Articular chondrocyte of knee joint (primary cell): ENCODE results near the gene GNG7. TPM values are rescaled to one million over a fixed set of nuclear protein-coding genes. Genes with fewer than 3 reads are reported as not detected.

ENCODE experiments used
- small RNA-seq: library from RNA; depleted of rRNA; stranded (forward); fragments of <200 nt; gene quantifications from one replicate; pipeline ENCODE3, GENCODE V24; 2012
- total RNA-seq: library from RNA; depleted of rRNA; stranded (reverse); fragments of >200 nt; gene quantifications from 2 replicates; pipeline ENCODE4 v1.2.3, GENCODE V29; 2012

Gene GNG7
- total RNA-seq: 0.76 and 0.78 TPM in 2 replicates

DNA sequence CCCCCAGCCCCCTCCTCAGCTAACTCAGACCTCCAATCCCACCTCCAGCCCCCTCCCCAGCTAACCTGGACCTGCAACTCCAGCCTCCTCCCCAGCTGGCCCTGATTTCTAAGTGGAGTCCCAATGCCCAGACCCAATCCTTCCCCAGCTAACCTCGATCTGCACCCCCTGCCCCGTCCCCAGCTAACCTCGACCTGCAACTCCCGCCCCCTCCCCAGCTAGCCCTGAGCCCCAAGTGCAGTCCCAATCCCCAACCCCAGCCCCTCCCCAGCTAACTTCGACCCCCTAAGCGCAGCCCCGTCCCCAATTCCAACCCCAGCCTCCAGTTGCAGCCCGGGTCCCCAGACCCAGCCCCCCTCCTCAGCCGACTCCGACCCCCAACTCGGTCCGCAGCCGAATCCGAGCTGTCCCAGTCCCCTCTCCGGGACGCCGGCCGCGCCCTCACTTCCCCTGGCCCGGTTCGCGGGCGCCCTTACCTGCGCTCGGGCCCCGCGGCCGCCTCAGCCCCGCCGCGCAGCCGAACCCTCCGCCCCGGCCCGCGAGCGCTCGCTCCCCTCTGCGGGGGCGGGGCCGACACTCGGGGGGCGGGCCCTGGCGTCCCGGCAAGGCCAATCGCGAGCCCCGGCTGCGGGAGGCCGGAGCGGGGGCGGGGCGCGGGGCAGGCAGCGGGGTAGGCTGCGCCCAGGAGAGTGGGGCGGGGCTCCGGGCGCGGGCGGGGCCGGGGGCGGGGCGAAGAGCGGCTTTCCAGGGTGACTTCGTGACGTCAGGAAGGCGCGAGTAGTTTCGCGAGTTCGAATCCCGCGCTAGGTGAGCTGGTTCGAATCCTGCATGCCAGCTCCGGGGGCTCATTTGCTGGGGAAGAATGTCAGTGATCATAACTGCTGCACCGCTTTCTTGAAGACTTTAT is at the start of gene GNG7:
TSS of gene GNG7 (minus strand) at position 525 of the 907 bp plus-strand sequence. CDS start 182,006 bp downstream, outside the sequence.

DNA sequence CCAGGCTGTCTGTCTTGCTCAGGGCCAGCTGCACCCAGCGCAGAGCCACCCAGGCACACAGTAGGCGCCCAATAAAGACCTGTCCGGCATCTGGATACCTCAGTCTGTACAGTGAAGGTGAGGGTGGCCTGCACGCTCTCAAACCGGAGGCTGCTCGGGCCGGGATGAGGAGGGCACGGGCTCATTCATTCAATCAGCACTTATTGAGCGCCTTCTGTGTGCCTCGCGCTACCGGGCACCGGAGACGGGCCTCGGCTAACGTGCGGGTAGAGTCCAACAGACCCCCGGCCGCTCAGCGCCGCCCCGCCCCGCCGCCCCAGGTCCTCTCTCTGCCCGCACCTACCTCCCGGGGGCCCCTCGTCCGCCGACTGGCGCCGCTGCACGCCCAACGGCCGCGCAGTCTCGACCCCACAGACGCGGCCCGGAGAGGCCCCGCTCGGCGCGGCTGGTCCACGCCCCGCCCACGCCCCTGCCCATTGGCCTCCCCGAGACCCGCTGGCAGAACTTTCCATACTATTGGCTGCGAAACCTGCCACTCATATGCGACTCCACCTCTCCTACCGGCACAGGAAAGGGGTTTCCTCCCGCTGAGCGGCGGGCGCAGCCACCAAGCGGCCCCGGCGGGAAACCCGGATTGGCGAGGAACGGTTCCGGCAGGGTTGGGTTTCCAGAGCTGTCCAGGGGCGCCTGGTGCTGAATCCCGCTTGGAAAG is 37.3 kb upstream of the GNG7 start, which contains the start of gene SLC39A3:
TSS of gene SLC39A3 (minus strand) at position 416 of the 712 bp plus-strand sequence. CDS start 2,760 bp downstream, outside the sequence.

DNA sequence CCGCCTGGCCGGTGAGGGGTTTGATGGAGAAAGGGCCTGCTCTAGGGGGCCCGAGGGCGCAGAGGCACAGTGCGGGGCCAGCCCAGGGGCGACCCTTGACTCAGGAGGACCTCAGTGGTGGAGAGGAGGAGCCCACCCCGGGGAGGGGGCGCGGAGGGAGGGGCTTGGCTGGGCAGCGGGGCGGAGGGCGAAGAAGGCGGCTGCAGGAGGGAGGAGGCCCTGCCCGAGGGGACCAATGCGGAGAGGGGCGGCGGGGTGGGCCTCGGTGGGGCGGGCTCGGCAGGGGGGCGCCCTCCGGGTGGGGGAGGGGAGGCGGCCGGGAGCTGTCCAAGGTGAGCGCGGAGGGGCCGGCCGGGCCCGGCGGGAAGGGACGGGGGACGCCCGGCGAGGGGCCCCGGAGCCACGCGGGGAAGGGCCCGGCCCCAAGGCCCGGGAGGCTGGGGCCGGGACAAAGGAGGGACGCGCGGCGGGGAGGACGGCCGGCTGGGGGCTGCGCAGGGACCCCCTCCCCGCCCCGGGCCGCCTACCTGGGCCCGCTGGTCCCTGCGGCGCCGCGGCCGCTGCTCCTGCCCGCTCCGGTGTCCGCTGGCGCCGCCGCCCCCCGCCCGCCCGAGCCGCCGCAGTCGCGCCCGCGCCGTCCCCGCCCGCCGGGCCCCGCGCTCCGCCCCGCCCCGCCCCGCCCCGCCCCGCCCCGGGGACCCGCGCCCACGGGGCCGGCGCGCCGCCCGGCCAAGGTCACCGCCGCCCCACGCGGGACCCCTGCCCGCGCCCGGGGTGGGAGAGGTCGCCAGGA is 18.5 kb upstream of the GNG7 start, which contains the start of gene DIRAS1:
TSS of gene DIRAS1 (minus strand) at position 596 of the 793 bp plus-strand sequence. CDS start 3,566 bp downstream, outside the sequence.

DNA sequence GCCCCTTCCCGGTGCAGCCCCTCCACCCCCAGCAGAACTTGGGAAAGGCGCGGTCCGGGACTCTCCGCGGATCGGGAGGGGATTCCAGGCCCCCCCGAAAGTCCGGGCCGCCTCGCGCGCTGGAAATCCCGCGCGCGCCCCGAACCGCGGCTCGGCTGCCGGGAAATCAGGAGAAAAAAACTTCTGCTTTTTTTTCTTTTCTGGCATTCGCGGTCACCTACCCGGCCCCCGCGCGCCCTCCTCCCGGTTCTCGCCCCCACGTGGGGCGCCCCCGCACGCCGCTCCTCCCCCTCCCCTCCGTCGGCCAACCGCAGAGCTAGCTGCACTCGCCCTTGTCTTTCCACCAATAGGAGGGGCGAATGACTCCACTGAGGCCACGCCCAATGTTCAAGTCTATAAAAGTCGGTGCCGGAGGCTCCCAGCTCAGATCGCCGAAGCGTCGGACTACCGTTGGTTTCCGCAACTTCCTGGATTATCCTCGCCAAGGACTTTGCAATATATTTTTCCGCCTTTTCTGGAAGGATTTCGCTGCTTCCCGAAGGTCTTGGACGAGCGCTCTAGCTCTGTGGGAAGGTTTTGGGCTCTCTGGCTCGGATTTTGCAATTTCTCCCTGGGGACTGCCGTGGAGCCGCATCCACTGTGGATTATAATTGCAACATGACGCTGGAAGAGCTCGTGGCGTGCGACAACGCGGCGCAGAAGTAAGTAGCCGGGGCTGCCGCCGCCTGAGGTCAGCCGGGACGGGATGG is 226.6 kb downstream of the GNG7 start, which contains the start of gene GADD45B:
TSS of gene GADD45B (plus strand) at position 426 of the 749 bp plus-strand sequence. CDS start at position 658, 232 bp downstream.

Small RNA genes lying within 50 kb of the gene (small RNA-seq; reads per million reads assigned to genes)
- gene MIR7850 (not detected), gene RN7SL121P (not detected), gene RNU6-993P (not detected)

Other genes starting within 250 kb of the GNG7 start
- 40.8 and 41.8 TPM in 2 replicates for gene LMNB2, start 245.7 kb downstream of the GNG7 start, total RNA-seq
- 34.3 and 34.8 TPM in 2 replicates for gene GADD45B, start 226.6 kb downstream of the GNG7 start, total RNA-seq
- 12.4 and 13.6 TPM in 2 replicates for gene DIRAS1, start 18.7 kb upstream of the GNG7 start, total RNA-seq
- gene SLC39A3, start 37.3 kb upstream of the GNG7 start, total RNA-seq: 23.7 and 24.7 TPM in 2 replicates
- 33.5 and 34.1 TPM in 2 replicates for gene SGTA, start 80.6 kb upstream of the GNG7 start, total RNA-seq
- gene THOP1, start 82.8 kb upstream of the GNG7 start, total RNA-seq: 53.1 and 53.8 TPM in 2 replicates
- 5.4 and 6.1 TPM in 2 replicates for gene ZNF554, start 117.2 kb upstream of the GNG7 start, total RNA-seq
- 7.8 and 9.2 TPM in 2 replicates for gene ZNF555, start 138.8 kb upstream of the GNG7 start, total RNA-seq
- gene ZNF556, start 164.6 kb upstream of the GNG7 start, total RNA-seq: not detected in 2 replicates
- 4.2 and 4.9 TPM in 2 replicates for gene ZNF57, start 198.2 kb upstream of the GNG7 start, total RNA-seq
- 3.8 and 4.6 TPM in 2 replicates for gene ZNF77, start 242.3 kb upstream of the GNG7 start, total RNA-seq